ENCODE data around the gene RAN.
A peak's percentile ranks its signal among the peaks of the same experiment; 100 is the strongest.
"Not testable (repeated sequence)": the region's sequence is repeated elsewhere in the genome, so short reads cannot be mapped to it uniquely, and the experiment has no call there.

The RAN gene

DNA sequence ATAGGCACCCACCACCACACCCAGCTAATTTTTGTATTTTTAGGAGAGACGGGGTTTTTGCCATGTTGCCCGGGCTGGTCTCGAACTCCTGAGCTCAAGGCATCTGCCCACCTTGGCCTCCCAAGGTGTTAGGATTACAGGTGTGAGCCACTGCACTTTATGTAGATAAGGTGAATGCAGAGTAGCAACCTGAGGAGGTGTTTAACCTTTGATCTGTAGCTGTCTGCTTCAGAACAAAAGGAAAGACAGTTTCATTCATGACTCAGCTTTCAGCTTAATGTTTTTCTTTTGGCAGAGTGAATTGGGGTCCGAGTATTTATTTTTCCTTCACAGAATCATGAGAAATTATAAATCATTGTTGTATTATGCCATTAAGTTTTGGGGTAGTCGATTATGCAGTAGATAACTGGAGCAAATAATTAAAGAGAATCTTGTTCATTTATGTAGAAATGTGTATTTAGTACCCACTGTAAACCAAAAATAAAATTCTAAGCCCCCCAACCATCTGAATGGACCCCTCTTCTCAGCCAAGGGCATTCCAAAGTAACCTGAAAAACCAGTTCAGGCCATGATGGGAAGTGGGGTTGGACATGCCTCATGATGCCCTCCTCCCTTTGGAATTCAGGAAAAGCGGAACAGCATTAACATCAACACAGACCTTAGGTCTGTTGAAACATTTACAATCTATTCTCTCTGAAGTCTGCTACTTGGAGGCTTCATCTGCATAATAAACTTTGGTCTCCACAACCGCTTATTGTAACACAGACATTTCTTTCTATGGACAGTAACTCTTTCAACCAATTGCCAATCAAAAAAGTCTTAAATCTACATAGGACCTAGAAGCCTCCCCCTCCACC, 22.1 kb upstream of the RAN start:
- DNase-seq = no peak

DNA sequence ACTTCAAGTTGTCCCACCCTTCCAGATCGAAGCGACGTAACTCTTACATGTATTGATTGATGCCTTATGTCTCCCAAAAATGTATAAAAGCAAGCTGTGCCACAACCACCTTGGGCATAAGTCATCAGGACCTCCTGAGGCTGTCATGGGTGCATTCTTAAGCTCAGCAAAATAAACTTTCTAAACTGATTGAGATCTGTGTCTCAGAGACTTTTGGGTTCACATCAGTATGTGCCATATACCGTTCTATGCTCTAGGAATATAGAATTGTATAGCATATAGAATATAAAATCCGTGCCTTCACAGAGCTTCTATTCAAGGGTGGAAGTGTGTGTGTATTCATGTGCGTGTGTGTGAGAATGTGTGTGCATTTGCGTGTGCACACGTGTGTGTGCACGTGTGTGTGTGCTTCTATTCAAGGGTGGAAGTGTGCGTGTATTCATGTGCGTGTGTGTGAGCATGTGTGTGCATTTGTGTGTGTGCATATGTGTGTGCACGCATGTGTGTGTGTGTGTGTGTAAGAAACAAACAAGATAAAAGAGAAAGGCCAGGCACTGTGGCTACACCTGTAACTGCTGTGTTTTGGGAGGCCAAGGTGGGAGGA, 21.3 kb upstream of the RAN start:
- no peak for DNase-seq

- DNase-seq = no peak
Observed at GRCh38 chr12:130856088-130856487, 15.8 kb upstream of the RAN start.

DNA sequence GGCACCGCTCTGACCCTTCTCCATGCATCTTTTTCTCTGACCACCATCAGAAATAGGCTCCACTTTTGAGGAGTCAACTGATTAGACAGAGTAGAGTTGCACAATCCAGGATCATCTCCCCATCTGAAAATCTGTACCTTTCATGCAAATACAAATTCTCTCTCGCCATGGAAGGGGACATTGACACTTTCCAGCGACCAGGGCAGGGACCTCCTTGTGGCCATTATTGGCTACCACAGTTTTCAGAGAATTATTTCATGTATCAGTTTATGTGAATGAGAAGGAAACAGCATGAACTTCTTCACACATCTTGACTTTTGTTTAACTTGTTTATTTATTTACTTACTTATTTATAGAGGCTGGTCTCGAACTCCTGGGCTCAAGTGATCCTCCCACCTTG, 13.8 kb upstream of the RAN start:
- DNase-seq = no peak

DNA sequence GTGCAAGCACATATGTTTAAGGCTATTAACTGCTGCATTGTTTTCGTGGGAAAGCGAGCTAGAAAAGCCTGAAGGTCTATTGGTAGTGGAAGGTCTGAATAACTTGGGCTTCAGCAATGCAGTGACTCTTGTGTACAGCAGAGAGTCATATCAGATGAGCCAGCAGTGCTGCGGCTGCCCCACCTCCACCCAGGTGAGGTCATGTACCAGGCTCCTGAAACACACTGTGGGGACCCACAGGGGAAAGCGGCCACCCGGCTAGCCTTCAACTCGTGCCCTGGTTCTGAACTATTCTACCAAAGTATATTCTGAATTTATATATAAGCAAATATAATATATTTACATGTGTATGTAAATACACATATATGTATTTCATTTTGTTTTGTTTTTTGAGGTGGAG, 12.7 kb upstream of the RAN start:
- no peak for DNase-seq

GRCh38 chr12:130860311-130860710, 11.6 kb upstream of the RAN start:
- no peak for DNase-seq

DNA sequence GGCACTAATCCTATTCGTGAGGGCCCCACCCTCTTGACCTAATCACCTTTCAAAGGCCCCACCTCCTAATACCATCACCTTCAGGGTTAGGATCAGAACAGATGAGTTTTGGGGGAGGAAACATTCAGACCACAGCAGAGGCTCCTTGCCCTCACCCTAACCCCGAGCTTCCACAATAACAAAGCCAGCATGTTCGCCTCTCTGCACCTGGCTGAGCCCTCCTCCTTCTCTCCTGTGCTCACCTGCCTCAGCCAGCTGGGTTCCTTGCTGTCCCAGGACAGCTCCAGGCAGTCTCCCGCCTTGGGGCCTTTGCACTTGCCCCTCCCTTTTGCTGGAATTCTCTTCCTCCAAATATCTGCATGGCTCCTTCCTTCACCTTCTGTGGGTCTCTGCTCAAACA, 9.7 kb upstream of the RAN start:
- no peak for DNase-seq

- DNase-seq = not testable (repeated sequence)
Observed at GRCh38 chr12:130862771-130863170, 9.1 kb upstream of the RAN start.

DNA sequence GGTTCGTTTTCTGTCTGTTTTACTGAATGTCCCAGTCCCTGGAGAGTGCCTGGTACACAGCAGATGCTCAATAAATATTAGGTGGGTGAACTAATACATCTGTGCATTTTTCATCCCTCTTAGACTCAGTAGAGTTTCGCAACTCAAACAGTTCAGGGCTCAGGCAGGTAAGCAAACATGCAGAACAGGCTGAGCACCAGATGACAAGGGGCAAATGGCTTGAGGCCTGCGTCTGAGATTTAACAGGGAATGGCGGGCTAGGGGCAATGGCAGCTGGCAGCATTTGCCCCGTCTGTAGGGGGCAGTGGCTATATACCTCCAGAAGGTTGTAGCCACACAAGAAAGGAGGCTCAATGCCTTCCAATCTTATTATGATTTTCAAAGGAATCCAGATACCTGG, 8.6 kb upstream of the RAN start:
- no peak for DNase-seq

DNA sequence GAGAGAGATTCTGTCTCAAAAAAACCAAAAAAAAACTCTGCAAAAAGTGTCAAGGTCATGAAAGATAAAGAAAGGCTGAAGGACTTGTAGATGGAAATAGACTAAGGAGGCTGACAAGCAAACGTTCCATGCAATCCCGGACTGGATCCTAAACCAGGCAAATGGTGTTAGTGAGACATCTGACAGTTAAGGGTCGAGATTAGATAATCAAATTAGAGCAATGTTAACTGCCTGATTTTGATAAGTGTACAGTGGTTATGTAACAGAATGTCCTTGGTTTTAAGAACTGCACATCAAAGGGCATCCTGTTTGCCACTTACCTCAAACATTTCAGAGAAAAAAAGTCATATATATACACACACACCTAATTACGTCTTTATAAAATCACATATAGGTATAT, 3.5 kb upstream of the RAN start:
- DNase-seq = no peak

DNA sequence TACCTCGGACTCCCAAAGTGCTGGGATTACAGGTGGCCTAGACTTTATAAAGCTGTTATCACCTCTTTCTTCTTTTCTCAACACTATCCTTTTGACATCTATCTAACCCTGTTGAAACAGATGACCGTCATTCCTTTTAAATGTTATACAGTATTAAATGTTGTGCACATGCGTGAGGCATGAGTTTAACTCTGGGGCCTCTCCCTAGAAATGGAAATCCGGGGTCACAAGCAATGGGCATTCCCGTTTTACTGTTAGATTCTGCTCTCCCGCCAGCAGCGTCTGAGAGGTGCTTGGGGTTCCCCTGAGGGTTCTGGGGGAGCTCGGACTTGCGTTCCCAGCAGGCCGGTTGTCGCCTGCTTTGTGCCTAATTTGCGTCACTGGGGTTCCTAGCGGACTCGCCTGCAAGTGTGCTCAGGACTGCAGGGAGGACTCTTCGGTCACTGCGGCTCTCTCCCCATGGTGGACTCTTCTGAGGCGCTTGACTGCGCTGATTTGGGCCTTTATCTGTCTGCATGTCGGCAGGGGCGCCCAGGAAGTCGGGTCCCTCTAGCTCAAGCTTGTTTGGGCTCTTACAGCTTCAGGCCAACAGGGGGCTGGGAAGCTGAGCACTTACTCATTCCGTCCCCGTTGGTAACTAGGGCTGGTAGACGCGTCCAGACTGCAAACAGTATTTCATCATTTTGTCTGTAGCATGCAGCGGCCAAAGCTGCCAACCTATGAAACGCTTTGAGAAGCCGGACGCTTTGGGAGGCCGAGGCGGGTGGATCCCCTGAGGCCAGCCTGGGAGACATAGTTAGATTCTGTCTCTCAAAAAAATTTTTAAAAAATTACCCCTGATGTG, 1.2 kb upstream of the RAN start:
- peak; percentile 89 for DNase-seq

GRCh38 chr12:130872179-130873096, 572 bp downstream of the RAN start:
- DNase-seq = no peak

DNA sequence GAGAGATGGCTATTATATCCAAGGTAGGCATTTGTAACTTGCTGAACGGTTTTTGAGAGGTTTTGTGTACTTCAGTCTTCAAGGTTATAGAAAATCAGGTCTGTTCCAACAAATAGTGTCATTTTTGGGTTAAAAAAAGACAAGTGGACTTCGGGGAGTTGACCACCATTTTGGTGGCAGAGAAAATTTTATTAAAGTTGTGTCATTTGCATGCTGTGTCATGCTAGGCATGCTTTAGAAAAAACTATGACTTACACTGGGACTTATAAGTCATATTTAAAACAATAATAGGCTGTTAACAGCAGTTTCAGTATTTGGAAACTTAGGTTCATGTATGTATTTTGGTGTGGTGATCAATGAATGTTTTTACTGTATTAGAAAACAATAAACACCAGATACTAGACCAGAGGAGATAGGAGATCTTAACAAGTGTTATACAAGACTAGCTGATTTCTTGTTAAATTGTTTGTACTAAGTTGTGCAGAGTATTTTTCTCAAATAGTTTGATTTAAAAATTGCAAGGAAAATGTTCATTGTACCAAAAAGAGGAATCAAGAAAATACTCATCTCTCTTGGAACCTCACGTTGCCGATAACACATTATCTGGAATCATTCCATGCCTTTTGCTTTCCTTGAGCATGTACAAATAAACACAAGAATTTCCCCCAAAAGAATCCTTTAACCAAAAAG, 1.4 kb downstream of the RAN start:
- DNase-seq = no peak

- no peak for DNase-seq
Observed at GRCh38 chr12:130873825-130874224, 2.0 kb downstream of the RAN start.

DNA sequence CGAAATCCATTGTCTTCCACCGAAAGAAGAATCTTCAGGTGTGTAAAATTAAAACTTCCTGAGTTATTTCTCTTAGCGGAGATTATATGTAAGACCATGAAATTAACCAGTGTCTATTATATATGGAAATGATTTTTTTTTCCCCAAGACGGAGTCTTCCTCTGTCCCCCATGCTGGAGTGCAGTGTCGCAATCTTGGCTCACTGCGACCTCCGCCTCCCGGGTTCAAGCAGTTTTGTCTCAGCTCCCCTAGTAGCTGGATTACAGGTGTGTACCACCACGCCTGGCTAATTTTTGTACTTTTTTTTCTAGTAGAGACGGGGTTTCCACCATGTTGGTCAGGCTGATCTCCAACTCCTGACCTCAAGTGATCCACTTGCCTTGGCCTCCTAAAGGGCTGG, 2.8 kb downstream of the RAN start:
- no peak for DNase-seq

DNA sequence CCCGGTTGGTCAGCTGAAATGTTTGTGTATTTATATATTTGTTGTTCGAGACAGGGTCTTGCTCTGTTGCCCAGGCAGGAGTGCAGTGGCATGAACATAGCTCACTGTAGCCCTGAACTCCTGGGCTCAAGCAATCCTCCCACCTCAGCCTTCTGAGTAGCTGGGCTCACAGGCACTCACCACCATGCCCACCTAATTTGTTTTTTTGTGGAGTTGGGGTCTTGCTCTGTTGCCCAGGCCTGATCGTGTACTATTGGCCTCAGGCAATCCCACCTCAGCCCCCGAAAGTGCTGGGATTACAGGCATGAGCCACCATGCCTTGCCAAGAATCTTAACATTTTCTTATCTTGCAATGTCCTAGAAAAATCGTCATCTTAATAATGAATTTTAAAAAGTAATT, 3.3 kb downstream of the RAN start:
- DNase-seq = no peak

DNA sequence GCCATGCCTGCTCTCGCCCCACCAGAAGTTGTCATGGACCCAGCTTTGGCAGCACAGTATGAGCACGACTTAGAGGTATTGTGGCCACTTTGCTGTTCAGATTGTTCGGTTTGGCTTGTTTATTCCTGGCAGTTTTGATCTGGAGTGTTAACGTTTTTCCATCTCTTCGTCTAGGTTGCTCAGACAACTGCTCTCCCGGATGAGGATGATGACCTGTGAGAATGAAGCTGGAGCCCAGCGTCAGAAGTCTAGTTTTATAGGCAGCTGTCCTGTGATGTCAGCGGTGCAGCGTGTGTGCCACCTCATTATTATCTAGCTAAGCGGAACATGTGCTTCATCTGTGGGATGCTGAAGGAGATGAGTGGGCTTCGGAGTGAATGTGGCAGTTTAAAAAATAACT, 3.8 kb downstream of the RAN start:
- not testable (repeated sequence) for DNase-seq

DNA sequence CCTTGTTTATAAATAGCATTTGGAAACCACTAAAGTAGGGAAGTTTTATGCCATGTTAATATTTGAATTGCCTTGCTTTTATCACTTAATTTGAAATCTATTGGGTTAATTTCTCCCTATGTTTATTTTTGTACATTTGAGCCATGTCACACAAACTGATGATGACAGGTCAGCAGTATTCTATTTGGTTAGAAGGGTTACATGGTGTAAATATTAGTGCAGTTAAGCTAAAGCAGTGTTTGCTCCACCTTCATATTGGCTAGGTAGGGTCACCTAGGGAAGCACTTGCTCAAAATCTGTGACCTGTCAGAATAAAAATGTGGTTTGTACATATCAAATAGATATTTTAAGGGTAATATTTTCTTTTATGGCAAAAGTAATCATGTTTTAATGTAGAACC, 4.4 kb downstream of the RAN start:
- no peak for DNase-seq

GRCh38 chr12:130876758-130877157, 4.9 kb downstream of the RAN start:
- no peak for DNase-seq

- DNase-seq = no peak
Observed at GRCh38 chr12:130877333-130877732, 5.5 kb downstream of the RAN start.

DNA sequence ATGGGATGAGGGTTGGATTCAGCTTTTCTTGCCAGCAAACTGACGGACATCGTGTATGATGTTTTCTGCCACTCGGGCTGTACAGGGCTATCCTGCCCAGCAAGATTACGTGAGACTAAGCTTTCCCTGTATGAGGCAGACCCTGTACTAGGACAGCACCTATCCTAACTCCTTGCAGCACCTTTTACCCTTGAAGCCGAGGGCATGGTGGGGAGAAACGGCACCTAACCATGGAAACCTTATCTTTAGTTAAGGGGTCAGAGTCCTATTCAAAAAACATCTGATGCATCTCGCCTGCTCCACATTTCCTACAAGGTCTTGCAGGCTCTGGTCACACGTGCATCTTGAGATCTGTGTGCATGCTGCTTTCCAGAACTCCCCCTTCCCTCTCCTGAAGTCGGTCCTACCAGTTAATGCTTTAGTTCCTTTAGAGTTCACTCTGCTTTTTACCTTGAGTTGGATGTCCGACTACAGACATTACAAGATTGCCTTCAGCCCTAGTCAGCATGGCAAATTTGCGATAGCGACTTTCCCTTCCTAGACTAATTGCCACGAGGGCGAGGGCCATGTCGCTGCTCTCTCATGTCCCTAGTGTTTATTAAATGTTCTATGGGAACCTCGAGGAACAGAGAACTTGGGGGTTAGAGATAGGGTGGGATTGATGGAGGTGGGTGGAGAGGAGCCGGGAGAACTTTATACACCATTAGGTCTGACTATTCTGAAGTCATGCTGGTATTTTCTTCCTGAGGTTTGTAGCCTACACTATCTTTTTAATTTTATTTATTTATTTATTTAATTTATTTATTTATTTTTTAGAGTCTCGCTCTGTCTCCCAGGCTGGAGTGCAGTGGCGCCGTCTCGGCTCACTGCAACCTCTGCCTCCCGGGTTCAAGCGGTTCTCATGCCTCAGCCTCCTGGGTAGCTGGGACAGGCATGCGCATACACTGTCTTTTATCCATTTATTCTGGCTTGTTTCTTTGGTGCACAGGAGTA, 6.6 kb downstream of the RAN start:
- DNase-seq = no peak

All from 8988T (cell line).